HepG2 (cell line): Measurements from ENCODE around the gene HLF. TPM values are rescaled to one million over a fixed set of nuclear protein-coding genes. Genes with fewer than 3 reads are reported as not detected.

Experiments
- CREB1 ChIP-seq, 2 experiments: fragments of 450-650 bp in 1 of 2; IDR thresholded peaks; 2 replicates each; pipeline ENCODE4 v1.6.1; 2016 to 2017; ENCODE audit warnings: control low read depth in 1 of 2, mild to moderate bottlenecking in 1 of 2, missing compliant biosample characterization in 1 of 2, missing genetic modification characterization in 1 of 2
- PAXIP1 ChIP-seq: sonication (generic); formaldehyde crosslinking; conservative IDR thresholded peaks from 2 replicates; pipeline ENCODE4 v1.4.0; 2020; ENCODE audit warnings: mild to moderate bottlenecking, missing genetic modification reagents, moderate library complexity
- SALL1 ChIP-seq: sonication (generic); formaldehyde crosslinking; IDR thresholded peaks from 2 replicates; pipeline ENCODE4 v1.8.0; 2022; ENCODE audit warnings: mild to moderate bottlenecking, missing genetic modification reagents
- SMYD3 ChIP-seq: sonication (generic); formaldehyde crosslinking; IDR thresholded peaks from 2 replicates; pipeline ENCODE4 v1.8.1; 2023; ENCODE audit warnings: mild to moderate bottlenecking, missing genetic modification reagents
- TMF1 ChIP-seq: sonication (generic); formaldehyde crosslinking; IDR thresholded peaks from 2 replicates; pipeline ENCODE4 v1.8.1; 2022; ENCODE audit warnings: low read depth, missing genetic modification reagents
- TOE1 ChIP-seq: sonication (generic); formaldehyde crosslinking; IDR thresholded peaks from 2 replicates; pipeline ENCODE4 v1.4.0; 2020; ENCODE audit warnings: mild to moderate bottlenecking, missing genetic modification reagents
- ZFP36 ChIP-seq: fragments of 150-350 bp; IDR thresholded peaks from 2 replicates; pipeline ENCODE4 v1.6.1; 2018; ENCODE audit warnings: borderline replicate concordance, low read length, low read depth; ENCODE audit not compliant: partially characterized antibody
- ZNF256 ChIP-seq: sonication (generic); formaldehyde crosslinking; conservative IDR thresholded peaks from 2 replicates; pipeline ENCODE4 v1.4.0; 2020; ENCODE audit warnings: missing genetic modification reagents
- ZNF382 ChIP-seq: sonication (generic); formaldehyde crosslinking; IDR thresholded peaks from 2 replicates; pipeline ENCODE4 v1.5.0; 2020; ENCODE audit warnings: missing genetic modification reagents, mild to moderate bottlenecking, borderline replicate concordance
- ZNF605 ChIP-seq: sonication (generic); formaldehyde crosslinking; IDR thresholded peaks from 2 replicates; pipeline ENCODE4 v1.8.0; 2022; ENCODE audit warnings: mild to moderate bottlenecking, missing genetic modification reagents
- ZNF674 ChIP-seq: sonication (generic); formaldehyde crosslinking; IDR thresholded peaks from 2 replicates; pipeline ENCODE4 v1.5.0; 2020; ENCODE audit warnings: low read depth, mild to moderate bottlenecking, missing genetic modification reagents
- ZSCAN20 ChIP-seq: sonication (generic); formaldehyde crosslinking; IDR thresholded peaks from 2 replicates; pipeline ENCODE4 v1.4.0; 2020; ENCODE audit warnings: missing genetic modification reagents, mild to moderate bottlenecking, borderline replicate concordance
- polyA plus RNA-seq, 8 experiments: library from polyadenylated mRNA; depleted of rRNA in 3 of 8; stranded (reverse) in 7 of 8; unstranded in 1 of 8; fragments of >200 nt; fragmentation: Illumina TruSeq in 4 of 8; extraction: Trizol in 4 of 8; gene quantifications; 2 replicates each; pipeline versions ENCODE4 v1.2.1 to v1.2.3, GENCODE V29; 2011 to 2016; ENCODE audit warnings: low read depth in 4 of 8, missing spikeins in 1 of 8, mixed read lengths in 1 of 8; ENCODE audit not compliant: insufficient read depth in 1 of 8
- total RNA-seq, 5 experiments: library from RNA; depleted of rRNA; stranded (reverse); fragments of >200 nt; fragmentation: Illumina TruSeq; extraction: Trizol; gene quantifications; 2 replicates each; pipeline ENCODE4 v1.2.3, GENCODE V29; 2016; ENCODE audit warnings: low read depth in 1 of 5
- TF ChIP-seq, protein P1 (sequence below): sonication (generic); formaldehyde crosslinking; IDR thresholded peaks from 2 replicates; pipeline ENCODE4 v1.5.1; 2020; ENCODE audit warnings: missing genetic modification reagents, mild to moderate bottlenecking, borderline replicate concordance
- TF ChIP-seq, protein P2 (sequence below): IDR thresholded peaks from 2 replicates; pipeline ENCODE4 v1.6.1; 2016; ENCODE audit warnings: mild to moderate bottlenecking, missing biosample characterization, missing genetic modification reagents
- TF ChIP-seq, protein P3 (sequence below): sonication (generic); formaldehyde crosslinking; IDR thresholded peaks from 2 replicates; pipeline ENCODE4 v1.4.0; 2020; ENCODE audit warnings: mild to moderate bottlenecking, missing genetic modification reagents
- TF ChIP-seq, protein P4 (sequence below): conservative IDR thresholded peaks from 2 replicates; pipeline ENCODE4 v1.6.1; 2018; ENCODE audit warnings: missing genetic modification reagents

The HLF gene
- total and polyA plus RNA-seq, 2 of the 13 experiments (the other 11 are each of a cell fraction or from before 2014, with no cell fraction given), result 202 to 346 TPM

DNA sequence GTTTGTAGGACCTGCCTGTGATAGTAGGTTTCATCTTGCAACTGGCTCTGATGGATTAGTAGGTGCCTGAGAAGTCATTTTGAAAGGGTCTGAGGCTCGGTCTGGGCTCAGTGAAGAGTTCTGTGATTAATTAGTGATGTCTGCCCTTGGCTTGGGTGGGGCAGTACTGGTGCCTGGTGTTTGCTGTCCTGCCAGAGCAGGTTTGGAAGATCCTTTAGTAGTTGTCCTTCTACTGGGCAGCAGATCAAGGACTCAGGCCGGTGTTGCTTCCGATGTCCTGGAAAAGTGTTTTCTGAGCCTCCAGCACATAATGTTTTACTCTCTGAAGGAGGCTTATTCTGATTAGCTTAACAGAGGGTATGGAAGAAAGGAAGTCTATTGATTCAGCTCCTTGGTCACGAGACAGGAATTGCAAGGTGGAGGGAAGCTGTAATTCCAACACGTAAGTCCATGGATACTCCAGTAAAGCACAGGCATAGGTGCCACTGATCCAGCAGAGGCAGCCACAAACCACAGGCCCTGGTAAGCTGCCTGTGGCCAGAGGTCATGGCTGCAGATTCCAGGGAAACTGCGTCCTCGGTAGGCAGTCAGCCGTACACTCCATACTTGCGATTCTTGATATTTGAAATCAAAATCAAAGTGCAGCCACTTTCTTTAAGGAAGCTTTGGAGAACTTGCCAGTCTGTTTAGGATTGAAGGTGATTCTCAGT lies 18.7 kb downstream of the HLF start (continued):
- no peak for TF ChIP-seq TMF1 (CRISPR knock-in tag)
- TF ChIP-seq CREB1 (IDR thresholded peaks at IDR 0.05), result no peak
- no peak for TF ChIP-seq CREB1 (CRISPR knock-in tag; IDR thresholded peaks at IDR 0.05)
- TF ChIP-seq ZFP36, result no peak
- TF ChIP-seq, protein P1, sequence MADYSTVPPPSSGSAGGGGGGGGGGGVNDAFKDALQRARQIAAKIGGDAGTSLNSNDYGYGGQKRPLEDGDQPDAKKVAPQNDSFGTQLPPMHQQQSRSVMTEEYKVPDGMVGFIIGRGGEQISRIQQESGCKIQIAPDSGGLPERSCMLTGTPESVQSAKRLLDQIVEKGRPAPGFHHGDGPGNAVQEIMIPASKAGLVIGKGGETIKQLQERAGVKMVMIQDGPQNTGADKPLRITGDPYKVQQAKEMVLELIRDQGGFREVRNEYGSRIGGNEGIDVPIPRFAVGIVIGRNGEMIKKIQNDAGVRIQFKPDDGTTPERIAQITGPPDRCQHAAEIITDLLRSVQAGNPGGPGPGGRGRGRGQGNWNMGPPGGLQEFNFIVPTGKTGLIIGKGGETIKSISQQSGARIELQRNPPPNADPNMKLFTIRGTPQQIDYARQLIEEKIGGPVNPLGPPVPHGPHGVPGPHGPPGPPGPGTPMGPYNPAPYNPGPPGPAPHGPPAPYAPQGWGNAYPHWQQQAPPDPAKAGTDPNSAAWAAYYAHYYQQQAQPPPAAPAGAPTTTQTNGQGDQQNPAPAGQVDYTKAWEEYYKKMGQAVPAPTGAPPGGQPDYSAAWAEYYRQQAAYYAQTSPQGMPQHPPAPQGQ (CRISPR knock-in tag), result 0 out of 2 replicates have a peak, but pooled peaks have one; percentile 82
- TF ChIP-seq ZSCAN20 (CRISPR knock-in tag), result no peak
- TF ChIP-seq SMYD3 (CRISPR knock-in tag), result peak; percentile 57; the same call in 1 of the 2 replicates
- TF ChIP-seq TOE1 (CRISPR knock-in tag), result no peak
- no peak for TF ChIP-seq PAXIP1
- TF ChIP-seq, protein P2, sequence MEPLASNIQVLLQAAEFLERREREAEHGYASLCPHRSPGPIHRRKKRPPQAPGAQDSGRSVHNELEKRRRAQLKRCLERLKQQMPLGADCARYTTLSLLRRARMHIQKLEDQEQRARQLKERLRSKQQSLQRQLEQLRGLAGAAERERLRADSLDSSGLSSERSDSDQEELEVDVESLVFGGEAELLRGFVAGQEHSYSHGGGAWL, result 0 out of 2 replicates have a peak, but pooled peaks have one; percentile 33
- TF ChIP-seq ZNF382 (CRISPR knock-in tag), result no peak
- no peak for TF ChIP-seq ZNF256 (CRISPR knock-in tag)
- TF ChIP-seq, protein P3, sequence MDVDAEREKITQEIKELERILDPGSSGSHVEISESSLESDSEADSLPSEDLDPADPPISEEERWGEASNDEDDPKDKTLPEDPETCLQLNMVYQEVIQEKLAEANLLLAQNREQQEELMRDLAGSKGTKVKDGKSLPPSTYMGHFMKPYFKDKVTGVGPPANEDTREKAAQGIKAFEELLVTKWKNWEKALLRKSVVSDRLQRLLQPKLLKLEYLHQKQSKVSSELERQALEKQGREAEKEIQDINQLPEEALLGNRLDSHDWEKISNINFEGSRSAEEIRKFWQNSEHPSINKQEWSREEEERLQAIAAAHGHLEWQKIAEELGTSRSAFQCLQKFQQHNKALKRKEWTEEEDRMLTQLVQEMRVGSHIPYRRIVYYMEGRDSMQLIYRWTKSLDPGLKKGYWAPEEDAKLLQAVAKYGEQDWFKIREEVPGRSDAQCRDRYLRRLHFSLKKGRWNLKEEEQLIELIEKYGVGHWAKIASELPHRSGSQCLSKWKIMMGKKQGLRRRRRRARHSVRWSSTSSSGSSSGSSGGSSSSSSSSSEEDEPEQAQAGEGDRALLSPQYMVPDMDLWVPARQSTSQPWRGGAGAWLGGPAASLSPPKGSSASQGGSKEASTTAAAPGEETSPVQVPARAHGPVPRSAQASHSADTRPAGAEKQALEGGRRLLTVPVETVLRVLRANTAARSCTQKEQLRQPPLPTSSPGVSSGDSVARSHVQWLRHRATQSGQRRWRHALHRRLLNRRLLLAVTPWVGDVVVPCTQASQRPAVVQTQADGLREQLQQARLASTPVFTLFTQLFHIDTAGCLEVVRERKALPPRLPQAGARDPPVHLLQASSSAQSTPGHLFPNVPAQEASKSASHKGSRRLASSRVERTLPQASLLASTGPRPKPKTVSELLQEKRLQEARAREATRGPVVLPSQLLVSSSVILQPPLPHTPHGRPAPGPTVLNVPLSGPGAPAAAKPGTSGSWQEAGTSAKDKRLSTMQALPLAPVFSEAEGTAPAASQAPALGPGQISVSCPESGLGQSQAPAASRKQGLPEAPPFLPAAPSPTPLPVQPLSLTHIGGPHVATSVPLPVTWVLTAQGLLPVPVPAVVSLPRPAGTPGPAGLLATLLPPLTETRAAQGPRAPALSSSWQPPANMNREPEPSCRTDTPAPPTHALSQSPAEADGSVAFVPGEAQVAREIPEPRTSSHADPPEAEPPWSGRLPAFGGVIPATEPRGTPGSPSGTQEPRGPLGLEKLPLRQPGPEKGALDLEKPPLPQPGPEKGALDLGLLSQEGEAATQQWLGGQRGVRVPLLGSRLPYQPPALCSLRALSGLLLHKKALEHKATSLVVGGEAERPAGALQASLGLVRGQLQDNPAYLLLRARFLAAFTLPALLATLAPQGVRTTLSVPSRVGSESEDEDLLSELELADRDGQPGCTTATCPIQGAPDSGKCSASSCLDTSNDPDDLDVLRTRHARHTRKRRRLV (CRISPR knock-in tag), result no peak; the same call in 1 of the 2 replicates
- no peak for TF ChIP-seq ZNF674
- peak; percentile 75 for TF ChIP-seq SALL1 (CRISPR knock-in tag)
- TF ChIP-seq ZNF605 (CRISPR knock-in tag), result no peak
- TF ChIP-seq, protein P4, sequence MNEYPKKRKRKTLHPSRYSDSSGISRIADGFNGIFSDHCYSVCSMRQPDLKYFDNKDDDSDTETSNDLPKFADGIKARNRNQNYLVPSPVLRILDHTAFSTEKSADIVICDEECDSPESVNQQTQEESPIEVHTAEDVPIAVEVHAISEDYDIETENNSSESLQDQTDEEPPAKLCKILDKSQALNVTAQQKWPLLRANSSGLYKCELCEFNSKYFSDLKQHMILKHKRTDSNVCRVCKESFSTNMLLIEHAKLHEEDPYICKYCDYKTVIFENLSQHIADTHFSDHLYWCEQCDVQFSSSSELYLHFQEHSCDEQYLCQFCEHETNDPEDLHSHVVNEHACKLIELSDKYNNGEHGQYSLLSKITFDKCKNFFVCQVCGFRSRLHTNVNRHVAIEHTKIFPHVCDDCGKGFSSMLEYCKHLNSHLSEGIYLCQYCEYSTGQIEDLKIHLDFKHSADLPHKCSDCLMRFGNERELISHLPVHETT (CRISPR knock-in tag), result peak; percentile 53; the same call in 1 of the 2 replicates
